Measurements from ENCODE around the gene BRINP2. TPM values are rescaled to one million over a fixed set of nuclear protein-coding genes. Genes with fewer than 3 reads are reported as not detected.

Gene BRINP2
- total and polyA plus RNA-seq, 2 of the 8 experiments (the other 6 are each of a cell fraction or from before 2014, with no cell fraction given), result 0.39 to 0.42 TPM

GRCh38 chr1:177210071-177210470 lies 39.3 kb downstream of the BRINP2 start:
- no peaks in the 10 kb centered on the region for H3K9me3 ChIP-seq (ENCODE audit: insufficient read depth in 2 of 2, low read depth in 1 of 2, low read length in 1 of 2)
- no peak overlapping the region for H3K23ac ChIP-seq (ENCODE audit: insufficient read length)
- no peaks in the 10 kb centered on the region for H3K23me2 ChIP-seq (ENCODE audit: low read depth, low read length)
- no peaks in the 10 kb centered on the region for H3K79me2 ChIP-seq (ENCODE audit: control insufficient read depth in 1 of 2, insufficient read depth in 2 of 2, low read length in 2 of 2)
- H3K14ac ChIP-seq (ENCODE audit: insufficient read length), result no peak overlapping the region
- POLR2A ChIA-PET (ENCODE audit: partially characterized antibody), result no interaction called here
- DNase-seq (ENCODE audit: low read depth in 1 of 2, low spot score in 2 of 2) (no peak), FAIRE-seq (no peak)
- no peak overlapping the region for H3K4me3 ChIP-seq (ENCODE audit: extremely low read depth in 1 of 4, insufficient read depth in 2 of 4, low read depth in 3 of 4, low read length in 4 of 4)
- TF ChIP-seq TAF1 (IDR thresholded peaks at IDR 0.05; ENCODE audit: low read depth, low read length), result no peak
- no peak for TF ChIP-seq MAX (IDR thresholded peaks at IDR 0.05)
- TF ChIP-seq RXRA (IDR thresholded peaks at IDR 0.05; ENCODE audit: insufficient read depth, low read depth, low read length), result no peak
- no peak for TF ChIP-seq ATF3 (IDR thresholded peaks at IDR 0.05; ENCODE audit: insufficient read depth, low read depth, low read length)
- no peak for TF ChIP-seq MAFK (IDR thresholded peaks at IDR 0.05; ENCODE audit: low read depth, low read length)
- H3K56ac ChIP-seq (replicated peaks; ENCODE audit: insufficient read length, low read depth, low read length), result no peak overlapping the region
- no peak overlapping the region for H2BK15ac ChIP-seq (ENCODE audit: low read length)
- no peak overlapping the region for H3K18ac ChIP-seq (ENCODE audit: extremely low read depth, low read length)
- H4K5ac ChIP-seq (ENCODE audit: insufficient read length, low read depth, low read length), result no peak overlapping the region
- no peak overlapping the region for H2BK5ac ChIP-seq (ENCODE audit: low read depth, low read length)
- no peak overlapping the region for H3K9ac ChIP-seq (replicated peaks in 1 of 4; ENCODE audit: extremely low read depth in 1 of 4, low read depth in 3 of 4, low read length in 3 of 4)
- no peaks in the 10 kb centered on the region for H3K79me1 ChIP-seq (ENCODE audit: low read depth, low read length)
- no peak overlapping the region for H3K4me2 ChIP-seq (ENCODE audit: insufficient read depth in 1 of 2, low read depth in 2 of 2, low read length in 2 of 2)
- no peak overlapping the region for H2BK12ac ChIP-seq (ENCODE audit: low read depth, low read length)
- CTCF ChIA-PET (ENCODE audit: partially characterized antibody), result interaction anchor here (0.6 to 0.9 kb wide), 3 partner anchors 22 to 571 kb away, joined by 3 to 5 read pairs (median 3); no protein-coding TSS in a partner anchor
- no peaks in the 10 kb centered on the region for H3K4me1 ChIP-seq (replicated peaks in 1 of 4; ENCODE audit: control insufficient read depth in 3 of 4, insufficient read depth in 4 of 4, low read length in 3 of 4)
- no peak overlapping the region for H2AK5ac ChIP-seq (ENCODE audit: low read depth, low read length)
- no peaks in the 10 kb centered on the region for H3K36me3 ChIP-seq (ENCODE audit: control insufficient read depth in 2 of 4, insufficient read depth in 4 of 4, low read length in 3 of 4)
- H4K20me1 ChIP-seq (replicated peaks in 1 of 2; ENCODE audit: control insufficient read depth in 1 of 2, insufficient read depth in 2 of 2, low read length in 2 of 2), result no peaks in the 10 kb centered on the region
- no peak overlapping the region for H2BK20ac ChIP-seq (ENCODE audit: low read length)
- no peak overlapping the region for H3K27ac ChIP-seq (ENCODE audit: low read depth, low read length)
- H4K91ac ChIP-seq (replicated peaks; ENCODE audit: insufficient read length, low read length), result no peak overlapping the region
- H4K8ac ChIP-seq (ENCODE audit: extremely low read depth, insufficient read depth, low read length), result no peak overlapping the region
- peaks cover 12 to 29% (median 22%) of the 10 kb centered on the region in 4 experiments for H3K27me3 ChIP-seq (replicated peaks in 1 of 4; ENCODE audit: control insufficient read depth in 3 of 4, extremely low read depth in 1 of 4, insufficient read depth in 3 of 4, low read length in 3 of 4)
- no peak overlapping the region for H3K4ac ChIP-seq (replicated peaks; ENCODE audit: insufficient read length, low read depth, low read length)
- H2BK120ac ChIP-seq (replicated peaks; ENCODE audit: low read depth, low read length), result no peak overlapping the region
- no peak overlapping the region for H2AFZ ChIP-seq (ENCODE audit: low read length)

Data from H1 (cell line).